Stimulated activated CD4-positive, alpha-beta T cell treated with anti-CD3 and anti-CD28 coated beads, TNF-alpha, amount 100 ng/mL, for 24 hours (primary cell): ENCODE measurements around the gene PRDM16.

ENCODE experiments used
- DNase-seq, 3 experiments: peaks; one replicate each; pipeline ENCODE4 v3.0.0-alpha.2; 2020; ENCODE audit warnings: low read depth in 3 of 3

Gene PRDM16

GRCh38 chr1:3103967-3104677, 35.1 kb downstream of the PRDM16 start:
- no peak for DNase-seq

GRCh38 chr1:3105167-3105863, 36.3 kb downstream of the PRDM16 start:
- DNase-seq = no peak

- DNase-seq = no peak
Observed at GRCh38 chr1:3106216-3106615, 37.2 kb downstream of the PRDM16 start.

GRCh38 chr1:3107201-3107600, 38.2 kb downstream of the PRDM16 start:
- no peak for DNase-seq

- no peak for DNase-seq
Observed at GRCh38 chr1:3109355-3109754, 40.4 kb downstream of the PRDM16 start.

- DNase-seq = no peak
Observed at GRCh38 chr1:3111348-3112021, 42.5 kb downstream of the PRDM16 start.

GRCh38 chr1:3112526-3112925, 43.5 kb downstream of the PRDM16 start:
- no peak for DNase-seq

GRCh38 chr1:3113047-3113740, 44.2 kb downstream of the PRDM16 start:
- no peak for DNase-seq

GRCh38 chr1:3113741-3114056, 44.7 kb downstream of the PRDM16 start:
- no peak for DNase-seq

GRCh38 chr1:3114131-3114744, 45.2 kb downstream of the PRDM16 start:
- no peak for DNase-seq

GRCh38 chr1:3114846-3115245, 45.8 kb downstream of the PRDM16 start:
- no peak for DNase-seq

GRCh38 chr1:3115275-3116149, 46.5 kb downstream of the PRDM16 start:
- no peak for DNase-seq

- DNase-seq = no peak
Observed at GRCh38 chr1:3116150-3116510, 47.1 kb downstream of the PRDM16 start.

GRCh38 chr1:3116560-3116959, 47.6 kb downstream of the PRDM16 start:
- no peak for DNase-seq

- DNase-seq = no peak
Observed at GRCh38 chr1:3117879-3118278, 48.9 kb downstream of the PRDM16 start.

GRCh38 chr1:3119061-3119460, 50.1 kb downstream of the PRDM16 start:
- DNase-seq = no peak

GRCh38 chr1:3119725-3120124, 50.7 kb downstream of the PRDM16 start:
- no peak for DNase-seq

GRCh38 chr1:3120140-3120539, 51.1 kb downstream of the PRDM16 start:
- DNase-seq = no peak

- DNase-seq = no peak
Observed at GRCh38 chr1:3120994-3121393, 52.0 kb downstream of the PRDM16 start.

GRCh38 chr1:3121401-3122210, 52.6 kb downstream of the PRDM16 start:
- DNase-seq = no peak
